ENCODE data around the gene USP17L24.
"Not testable (repeated sequence)": the region's sequence is repeated elsewhere in the genome, so short reads cannot be mapped to it uniquely, and the experiment has no call there.

USP17L24 gene

GRCh38 chr4:9324865-9325264 lies at the start of gene USP17L24:
Gene USP17L24 (plus strand): TSS chr4:9325165. CDS start chr4:9325165, 0 bp downstream.
- DNase-seq (ENCODE audit: extremely low read depth, low read depth), result not testable (repeated sequence)

GRCh38 chr4:9324191-9324590 lies 774 bp upstream of the USP17L24 start:
- not testable (repeated sequence) for H3K4me3 ChIP-seq (replicated peaks; ENCODE audit: low read depth, low read length); DNase-seq (ENCODE audit: extremely low read depth, low read depth)

More at GRCh38 chr4:9324865-9325264, at the start of gene USP17L24:
- not testable (repeated sequence) for H3K4me3 ChIP-seq (replicated peaks; ENCODE audit: low read depth, low read length)

GRCh38 chr4:9329611-9330010 lies 4.6 kb downstream of the USP17L24 start, which contains the start of gene USP17L25:
Gene USP17L25 (plus strand): TSS chr4:9329911. CDS start chr4:9329911, 0 bp downstream.
- not testable (repeated sequence) for DNase-seq (ENCODE audit: extremely low read depth, low read depth); H3K4me3 ChIP-seq (replicated peaks; ENCODE audit: low read depth, low read length)

GRCh38 chr4:9334358-9334757 lies 9.4 kb downstream of the USP17L24 start, which contains the start of gene USP17L26:
Gene USP17L26 (plus strand): TSS chr4:9334658. CDS start chr4:9334658, 0 bp downstream.
- not testable (repeated sequence) for H3K4me3 ChIP-seq (replicated peaks; ENCODE audit: low read depth, low read length); DNase-seq (ENCODE audit: extremely low read depth, low read depth)

- H3K4me3 ChIP-seq (replicated peaks; ENCODE audit: low read depth, low read length); DNase-seq (ENCODE audit: extremely low read depth, low read depth): not testable (repeated sequence)
These were observed 14.1 kb downstream of the USP17L24 start, which contains the start of gene USP17L5 for GRCh38 chr4:9339103-9339502. Gene USP17L5 (plus strand): TSS chr4:9339403. CDS start chr4:9339403, 0 bp downstream.

- not testable (repeated sequence) for DNase-seq (ENCODE audit: extremely low read depth, low read depth); H3K4me3 ChIP-seq (replicated peaks; ENCODE audit: low read depth, low read length)
These were observed 18.9 kb downstream of the USP17L24 start, which contains the start of gene USP17L27 for GRCh38 chr4:9343848-9344247. Gene USP17L27 (plus strand): TSS chr4:9344148. CDS start chr4:9344148, 0 bp downstream.

GRCh38 chr4:9348593-9348992 lies 23.6 kb downstream of the USP17L24 start, which contains the start of gene USP17L28:
Gene USP17L28 (plus strand): TSS chr4:9348893. CDS start chr4:9348893, 0 bp downstream.
- not testable (repeated sequence) for DNase-seq (ENCODE audit: extremely low read depth, low read depth); H3K4me3 ChIP-seq (replicated peaks; ENCODE audit: low read depth, low read length)

GRCh38 chr4:9350866-9351265 lies 25.9 kb downstream of the USP17L24 start:
- not testable (repeated sequence) for H3K4me3 ChIP-seq (replicated peaks; ENCODE audit: low read depth, low read length); DNase-seq (ENCODE audit: extremely low read depth, low read depth)

- H3K4me3 ChIP-seq (replicated peaks; ENCODE audit: low read depth, low read length); DNase-seq (ENCODE audit: extremely low read depth, low read depth): not testable (repeated sequence)
These were observed 28.4 kb downstream of the USP17L24 start, which contains the start of gene USP17L29 for GRCh38 chr4:9353338-9353737. Gene USP17L29 (plus strand): TSS chr4:9353638. CDS start chr4:9353638, 0 bp downstream.

GRCh38 chr4:9362829-9363228 lies 37.9 kb downstream of the USP17L24 start, which contains the start of gene USP17L30:
Gene USP17L30 (plus strand): TSS chr4:9363129. CDS start chr4:9363129, 0 bp downstream.
- not testable (repeated sequence) for H3K4me3 ChIP-seq (replicated peaks; ENCODE audit: low read depth, low read length); DNase-seq (ENCODE audit: extremely low read depth, low read depth)

Data from HFF-Myc (cell line).